ENCODE results near the gene STK32B.
"Not testable (repeated sequence)": the region's sequence is repeated elsewhere in the genome, so short reads cannot be mapped to it uniquely, and the experiment has no call there.

Gene STK32B

DNA sequence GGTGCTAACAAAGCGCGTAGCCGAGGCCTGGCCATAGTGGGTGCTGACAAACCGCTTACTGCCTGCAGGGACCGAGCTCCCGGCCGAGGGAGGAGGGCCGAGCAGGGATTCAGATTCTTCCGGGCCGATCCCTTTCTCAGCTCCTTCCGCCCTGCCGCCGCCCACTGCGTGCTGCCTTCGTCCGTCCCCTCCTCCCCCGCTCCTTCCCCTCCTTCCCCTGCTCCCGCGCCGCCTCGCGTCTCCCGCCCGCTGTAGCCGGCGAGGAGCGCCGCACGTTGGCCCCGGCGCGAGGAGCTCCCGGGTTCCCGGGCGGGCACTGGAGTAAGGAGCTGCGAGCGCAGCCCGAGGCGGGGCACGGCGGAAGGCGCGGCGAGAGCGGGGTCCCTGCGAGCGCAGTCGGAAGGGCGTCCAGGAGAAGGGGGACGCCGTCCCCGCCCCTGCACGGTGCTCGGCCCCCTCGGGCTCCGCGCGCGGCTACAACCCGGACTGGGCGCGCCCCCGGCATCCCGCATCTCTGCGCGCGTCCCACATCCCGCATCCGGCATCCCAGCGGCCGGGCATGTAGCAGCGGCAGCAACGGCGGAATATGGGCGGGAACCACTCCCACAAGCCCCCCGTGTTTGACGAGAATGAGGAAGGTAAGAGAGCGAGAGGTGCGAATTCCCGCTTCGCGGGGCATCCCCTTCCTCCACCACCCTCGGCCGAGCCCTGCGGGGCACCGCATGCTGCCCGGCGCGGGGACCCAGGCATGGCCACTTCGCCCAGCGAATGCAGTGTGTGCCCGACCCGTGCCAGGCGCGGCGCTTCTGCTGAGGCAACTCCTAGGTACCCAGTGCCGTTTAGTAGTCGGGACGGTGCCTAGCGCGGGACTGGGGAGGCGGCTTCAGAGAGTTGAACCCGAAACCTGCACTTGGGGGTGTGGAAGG, at the start of gene STK32B:
STK32B (plus strand) TSS at position 203 of the 926 bp plus-strand sequence.
- peak; percentile 82 for DNase-seq (ENCODE audit: low spot score)

- not testable (repeated sequence) for DNase-seq (ENCODE audit: low spot score)
Measured at GRCh38 chr4:5001641-5002040, 49.6 kb upstream of the STK32B start.

DNA sequence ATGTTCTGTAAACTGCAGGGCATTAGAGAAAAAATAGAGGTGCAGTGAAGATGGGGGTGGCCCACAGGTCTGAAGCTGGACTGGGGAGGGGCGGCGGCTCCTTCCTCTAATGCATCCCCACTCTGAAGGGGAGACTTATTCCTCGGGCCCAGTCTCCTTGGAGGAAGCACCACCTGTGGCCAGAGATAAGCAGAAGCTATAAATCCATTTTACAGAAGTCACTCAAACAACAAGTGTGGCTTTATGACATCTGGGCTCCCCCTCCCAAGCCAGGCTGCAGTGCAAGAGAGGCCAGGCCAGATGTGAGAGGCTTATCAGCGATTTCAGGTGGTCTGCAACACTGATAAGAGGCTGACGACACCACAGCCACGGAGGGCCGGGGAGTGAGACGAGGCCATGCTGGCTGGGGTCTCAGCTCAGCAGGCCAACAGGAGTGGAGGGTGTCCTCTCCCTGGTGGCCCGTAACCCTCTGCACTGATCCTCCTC, 47.9 kb upstream of the STK32B start:
- no peak for DNase-seq (ENCODE audit: low spot score)

GRCh38 chr4:5003918-5004317, 47.4 kb upstream of the STK32B start:
- no peak for DNase-seq (ENCODE audit: low spot score)

GRCh38 chr4:5004496-5004895, 46.8 kb upstream of the STK32B start:
- DNase-seq (ENCODE audit: low spot score), result no peak

GRCh38 chr4:5006932-5007331, 44.3 kb upstream of the STK32B start:
- DNase-seq (ENCODE audit: low spot score), result not testable (repeated sequence)

- no peak for DNase-seq (ENCODE audit: low spot score)
Measured at GRCh38 chr4:5009796-5010195, 41.5 kb upstream of the STK32B start.

GRCh38 chr4:5010984-5011383, 40.3 kb upstream of the STK32B start:
- no peak for DNase-seq (ENCODE audit: low spot score)

GRCh38 chr4:5012244-5012898, 38.9 kb upstream of the STK32B start:
- no peak for DNase-seq (ENCODE audit: low spot score)

- DNase-seq (ENCODE audit: low spot score), result no peak
Measured at GRCh38 chr4:5012958-5013357, 38.3 kb upstream of the STK32B start.

DNA sequence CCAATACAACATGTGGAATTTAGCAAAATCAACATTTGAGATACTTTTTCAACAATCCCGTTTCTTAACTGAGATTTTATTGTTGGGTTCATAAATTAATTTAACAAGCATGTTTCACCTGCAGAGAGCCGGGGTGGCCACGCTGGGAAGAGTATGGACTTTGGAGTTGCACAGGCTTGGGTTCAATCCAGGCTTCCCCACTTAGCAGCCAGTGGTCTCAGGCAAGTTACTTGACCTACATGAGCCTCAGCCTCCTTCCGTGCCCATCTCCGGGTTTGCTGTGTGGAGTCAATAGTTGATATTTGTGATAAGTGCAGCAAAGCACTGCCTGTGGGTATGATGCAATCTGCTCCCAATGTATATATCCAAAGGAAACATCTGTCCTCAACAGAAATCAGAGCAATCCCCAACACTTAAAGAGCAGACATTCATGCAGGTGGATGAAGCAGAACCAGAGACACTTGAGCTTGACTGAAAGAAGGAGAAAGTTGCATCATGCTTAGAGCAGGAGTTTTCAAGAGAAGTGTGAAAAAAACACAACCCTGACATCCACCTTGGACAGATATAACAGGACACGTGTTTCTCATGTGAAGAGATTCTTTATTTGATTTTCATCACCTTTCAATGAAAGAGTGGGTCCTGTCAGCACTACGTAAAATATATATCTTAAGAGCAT, 37.1 kb upstream of the STK32B start:
- DNase-seq (ENCODE audit: low spot score), result no peak

DNA sequence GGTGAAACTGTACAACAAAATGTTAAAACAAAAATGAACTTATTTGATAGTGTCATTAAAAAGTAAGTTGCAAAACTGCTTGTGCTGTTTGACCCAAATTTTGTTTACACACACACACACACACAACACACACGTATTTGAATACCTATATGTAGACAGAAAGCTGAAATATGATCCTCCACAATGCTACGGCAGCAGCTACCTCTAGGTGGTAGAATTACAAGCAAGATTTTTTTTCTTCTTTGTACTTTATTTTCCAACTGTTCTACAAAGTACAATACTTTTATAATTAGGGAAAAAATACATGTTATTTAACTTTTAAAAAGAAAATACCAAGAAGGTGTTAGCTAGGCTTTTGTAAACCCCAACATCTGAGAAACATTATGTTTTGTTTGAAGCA, 33.2 kb upstream of the STK32B start:
- no peak for DNase-seq (ENCODE audit: low spot score)

- no peak for DNase-seq (ENCODE audit: low spot score)
Measured at GRCh38 chr4:5018603-5019002, 32.7 kb upstream of the STK32B start.

GRCh38 chr4:5019274-5019673, 32.0 kb upstream of the STK32B start, which contains the start of gene CYTL1:
Gene CYTL1 (minus strand): TSS chr4:5019458. CDS start chr4:5019445, 13 bp downstream.
- DNase-seq (ENCODE audit: low spot score), result peak; percentile 56

GRCh38 chr4:5019796-5020195, 31.5 kb upstream of the STK32B start:
- no peak for DNase-seq (ENCODE audit: low spot score)

- no peak for DNase-seq (ENCODE audit: low spot score)
Measured at GRCh38 chr4:5020341-5020740, 30.9 kb upstream of the STK32B start.

GRCh38 chr4:5021546-5021945, 29.7 kb upstream of the STK32B start:
- no peak for DNase-seq (ENCODE audit: low spot score)

- no peak for DNase-seq (ENCODE audit: low spot score)
Measured at GRCh38 chr4:5024673-5025072, 26.6 kb upstream of the STK32B start.

DNA sequence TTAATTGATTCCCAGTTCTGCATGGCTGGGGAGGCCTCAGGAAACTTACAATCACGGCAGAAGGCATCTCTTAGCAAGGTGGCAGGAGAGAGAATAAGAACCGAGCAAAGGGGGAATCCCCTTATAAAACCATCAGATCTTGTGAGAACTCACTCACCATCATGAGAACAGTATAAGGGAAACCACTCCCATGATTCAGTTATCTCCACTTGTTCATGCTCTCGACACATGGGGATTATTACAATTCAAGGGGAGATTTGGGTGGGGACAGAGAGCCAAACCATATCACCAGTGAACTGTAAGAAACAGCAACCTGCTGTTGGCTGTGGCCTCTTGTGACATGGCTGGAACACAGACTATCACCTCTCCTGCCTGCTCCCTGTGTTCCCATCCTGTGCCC, 24.9 kb upstream of the STK32B start:
- DNase-seq (ENCODE audit: low spot score), result no peak

DNA sequence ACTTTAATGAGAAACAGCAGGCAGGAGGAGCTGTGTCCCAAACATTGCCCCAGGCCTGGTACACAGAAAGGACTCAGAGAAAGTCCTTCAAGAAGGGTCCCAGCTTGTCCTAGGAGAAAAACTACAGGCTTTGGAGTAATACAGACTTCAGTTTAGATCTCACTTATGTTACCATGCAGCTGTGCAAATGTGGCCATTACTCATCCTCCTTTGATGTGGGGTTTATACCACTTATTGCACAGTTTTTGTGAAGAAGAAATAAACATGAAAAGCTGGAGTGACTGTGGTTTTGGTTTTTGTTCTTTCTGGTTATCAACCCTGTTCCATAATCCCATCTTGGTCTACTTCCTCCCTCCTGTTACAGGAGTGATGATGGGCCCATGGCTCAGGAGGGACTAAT, 23.9 kb upstream of the STK32B start:
- no peak for DNase-seq (ENCODE audit: low spot score)

GRCh38 chr4:5028480-5028879, 22.8 kb upstream of the STK32B start:
- DNase-seq (ENCODE audit: low spot score), result no peak

GRCh38 chr4:5029447-5029846, 21.8 kb upstream of the STK32B start:
- DNase-seq (ENCODE audit: low spot score), result no peak

GRCh38 chr4:5030221-5030620, 21.1 kb upstream of the STK32B start:
- no peak for DNase-seq (ENCODE audit: low spot score)

Data from iPS-NIHi11 (cell line).